ENCODE data around the gene ABCC4.

Gene ABCC4

DNA sequence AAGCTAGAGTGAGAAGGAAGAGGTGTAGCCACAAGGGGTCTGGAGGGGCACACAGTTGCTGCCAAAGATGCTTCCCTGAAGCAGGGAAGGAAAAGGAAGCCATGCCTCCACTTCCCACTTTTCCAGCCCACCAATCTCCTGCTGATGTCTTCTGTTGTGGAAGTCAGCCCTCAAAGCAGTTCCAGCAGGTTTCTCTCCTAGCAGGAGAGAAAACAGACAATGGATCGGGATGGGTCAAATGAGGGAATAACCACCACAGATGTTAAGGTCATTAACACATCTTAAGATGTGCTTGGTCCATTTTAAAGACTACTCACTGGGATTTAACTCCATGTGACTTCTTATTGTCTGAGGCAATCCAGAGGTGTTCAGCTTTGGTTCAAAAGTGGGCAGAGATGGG, 304.8 kb downstream of the ABCC4 start:
- Histone ChIP-seq H3K27ac (no peak overlapping the region), H3K9me3 (no peaks in the 10 kb centered on the region), H3K27me3 (no peaks in the 10 kb centered on the region), H3K36me3 (no peaks in the 10 kb centered on the region), H3K4me1 (no peaks in the 10 kb centered on the region), H3K4me3 (no peak overlapping the region)
- no peak for DNase-seq
- TF ChIP-seq, protein P1, sequence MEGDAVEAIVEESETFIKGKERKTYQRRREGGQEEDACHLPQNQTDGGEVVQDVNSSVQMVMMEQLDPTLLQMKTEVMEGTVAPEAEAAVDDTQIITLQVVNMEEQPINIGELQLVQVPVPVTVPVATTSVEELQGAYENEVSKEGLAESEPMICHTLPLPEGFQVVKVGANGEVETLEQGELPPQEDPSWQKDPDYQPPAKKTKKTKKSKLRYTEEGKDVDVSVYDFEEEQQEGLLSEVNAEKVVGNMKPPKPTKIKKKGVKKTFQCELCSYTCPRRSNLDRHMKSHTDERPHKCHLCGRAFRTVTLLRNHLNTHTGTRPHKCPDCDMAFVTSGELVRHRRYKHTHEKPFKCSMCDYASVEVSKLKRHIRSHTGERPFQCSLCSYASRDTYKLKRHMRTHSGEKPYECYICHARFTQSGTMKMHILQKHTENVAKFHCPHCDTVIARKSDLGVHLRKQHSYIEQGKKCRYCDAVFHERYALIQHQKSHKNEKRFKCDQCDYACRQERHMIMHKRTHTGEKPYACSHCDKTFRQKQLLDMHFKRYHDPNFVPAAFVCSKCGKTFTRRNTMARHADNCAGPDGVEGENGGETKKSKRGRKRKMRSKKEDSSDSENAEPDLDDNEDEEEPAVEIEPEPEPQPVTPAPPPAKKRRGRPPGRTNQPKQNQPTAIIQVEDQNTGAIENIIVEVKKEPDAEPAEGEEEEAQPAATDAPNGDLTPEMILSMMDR (IDR thresholded peaks at IDR 0.05): no peak
- intact Hi-C loops (cut with DNase I; ENCODE audit: low total_unique reads): no loop called here

DNA sequence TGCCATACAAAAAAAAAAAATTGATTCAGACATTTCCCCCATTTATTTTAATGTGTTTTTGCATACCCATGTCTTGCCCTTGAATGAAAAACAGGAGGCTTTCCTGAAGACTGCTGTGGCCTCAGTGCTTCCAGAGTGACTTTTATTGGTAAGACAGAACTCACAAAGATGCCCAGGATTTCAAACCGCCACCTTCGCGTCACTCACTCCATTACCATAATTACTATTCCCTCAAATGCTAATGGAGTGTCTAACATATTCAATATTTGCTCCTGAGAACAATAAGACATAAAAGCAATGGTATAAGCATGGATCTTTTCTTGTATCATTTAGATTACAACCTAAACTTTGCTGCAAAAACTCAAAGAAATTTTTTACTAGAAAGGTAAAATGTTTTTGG, 306.7 kb downstream of the ABCC4 start:
- no peaks in the 10 kb centered on the region for H3K9me3 ChIP-seq
- intact Hi-C loops (cut with DNase I; ENCODE audit: low total_unique reads): no loop called here
- H3K4me1 ChIP-seq: no peaks in the 10 kb centered on the region
- no peak overlapping the region for H3K4me3 ChIP-seq
- no peaks in the 10 kb centered on the region for H3K36me3 ChIP-seq
- TF ChIP-seq, protein P1 (IDR thresholded peaks at IDR 0.05): no peak
- H3K27me3 ChIP-seq: no peaks in the 10 kb centered on the region
- no peak overlapping the region for H3K27ac ChIP-seq
- no peak for DNase-seq

DNA sequence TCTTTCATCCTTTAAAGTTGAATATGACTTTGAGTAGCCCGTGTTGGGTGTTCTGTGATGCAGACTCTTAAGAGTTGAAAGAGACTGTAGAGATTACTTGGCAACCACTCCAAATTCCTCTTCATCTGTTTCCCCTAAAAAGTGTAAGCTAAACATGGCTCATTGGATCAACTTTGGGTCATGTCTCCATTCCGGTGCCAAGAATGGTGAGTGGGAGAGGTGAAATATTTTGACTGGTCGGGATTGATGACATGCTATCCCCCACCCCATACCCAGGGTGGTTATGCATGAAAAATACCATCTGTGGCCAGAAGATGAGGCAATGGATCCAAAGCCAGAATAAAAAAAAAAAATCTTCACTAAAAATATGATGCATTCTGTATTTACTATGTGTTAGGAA, 307.6 kb downstream of the ABCC4 start:
- Histone ChIP-seq H3K27me3 (no peaks in the 10 kb centered on the region), H3K27ac (no peak overlapping the region), H3K4me1 (no peaks in the 10 kb centered on the region), H3K9me3 (no peaks in the 10 kb centered on the region), H3K4me3 (no peak overlapping the region), H3K36me3 (no peaks in the 10 kb centered on the region)
- DNase-seq: no peak
- TF ChIP-seq, protein P1 (IDR thresholded peaks at IDR 0.05): no peak
- intact Hi-C loops (cut with DNase I; ENCODE audit: low total_unique reads): no loop called here

DNA sequence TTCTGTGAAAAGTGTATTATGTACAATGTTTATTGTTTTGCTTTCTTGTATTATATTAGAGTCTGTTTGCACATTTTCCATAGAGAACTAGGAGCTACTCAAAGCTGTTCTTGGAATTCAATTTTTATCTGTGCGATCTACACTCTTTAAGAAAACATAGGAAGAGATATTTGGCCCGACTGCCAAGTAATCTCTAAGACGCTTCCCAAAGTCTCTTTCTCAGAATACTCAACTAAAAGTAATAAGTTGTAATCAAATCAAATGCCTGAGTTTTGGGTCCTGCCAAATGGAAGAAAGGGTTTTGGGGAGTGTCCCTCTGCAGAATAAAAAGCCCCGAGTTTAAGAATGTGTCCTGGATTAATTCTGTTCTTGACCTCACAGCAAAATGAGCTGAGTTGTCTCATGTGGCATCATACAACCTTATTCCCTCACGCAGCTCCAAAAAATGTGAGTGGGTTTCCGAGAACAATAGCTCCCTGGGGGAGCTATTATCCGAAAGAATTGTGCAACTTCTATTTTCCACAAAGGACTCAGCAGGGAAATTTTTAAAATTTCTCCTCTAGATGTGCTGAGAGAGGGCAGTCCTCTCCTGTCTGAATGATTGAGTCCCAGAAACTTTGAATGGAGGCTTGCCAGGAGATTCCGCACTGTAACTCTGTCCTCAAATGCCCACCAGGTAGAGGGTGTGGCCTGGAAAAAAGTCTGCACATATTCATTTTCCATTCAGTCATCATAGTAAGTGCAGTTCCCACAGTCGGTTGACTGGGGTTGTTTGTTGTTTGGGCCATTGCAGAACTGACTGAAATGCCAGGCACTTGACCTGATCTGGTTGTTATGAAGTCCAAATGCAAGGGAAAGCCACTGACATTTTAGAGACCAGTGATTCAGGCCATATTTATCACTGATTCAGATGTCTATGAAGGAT, 309.0 kb downstream of the ABCC4 start:
- TF ChIP-seq, protein P1 (IDR thresholded peaks at IDR 0.05): no peak
- Histone ChIP-seq H3K4me1 (no peaks in the 10 kb centered on the region), H3K36me3 (no peaks in the 10 kb centered on the region), H3K27ac (no peak overlapping the region), H3K27me3 (no peaks in the 10 kb centered on the region), H3K4me3 (no peak overlapping the region), H3K9me3 (no peaks in the 10 kb centered on the region)
- intact Hi-C loops (cut with DNase I; ENCODE audit: low total_unique reads): no loop called here
- no peak for DNase-seq

DNA sequence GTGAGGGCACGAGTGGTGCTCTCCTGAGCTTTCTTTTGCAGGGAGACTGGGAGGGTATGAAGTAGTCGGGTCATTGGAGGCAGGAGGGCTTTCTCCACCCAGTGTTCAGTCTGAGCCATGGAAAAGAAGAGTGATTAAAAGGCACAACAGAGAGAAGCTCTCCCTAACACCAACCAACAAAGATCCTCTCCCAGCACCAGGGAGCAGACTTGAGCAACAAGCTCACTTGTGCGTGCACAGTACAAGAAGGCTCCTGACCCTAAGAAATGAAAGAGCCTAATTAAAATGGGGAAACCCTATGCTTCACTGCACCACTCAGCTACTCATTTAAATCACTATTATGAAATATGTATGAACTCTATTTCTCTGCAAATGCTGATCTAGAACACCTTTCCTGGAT, 312.6 kb downstream of the ABCC4 start:
- TF ChIP-seq, protein P1 (IDR thresholded peaks at IDR 0.05): no peak
- intact Hi-C loops (cut with DNase I; ENCODE audit: low total_unique reads): no loop called here

More for the DNA sequence above, 312.6 kb downstream of the ABCC4 start:
- no peaks in the 10 kb centered on the region for H3K36me3 ChIP-seq
- no peak for DNase-seq
- no peaks in the 10 kb centered on the region for H3K4me1 ChIP-seq
- no peaks in the 10 kb centered on the region for H3K9me3 ChIP-seq
- no peak overlapping the region for H3K4me3 ChIP-seq
- no peaks in the 10 kb centered on the region for H3K27me3 ChIP-seq
- H3K27ac ChIP-seq: no peak overlapping the region

Measured in tibial artery (tissue), 4 donors.